ENCODE measurements around the gene PRKAR1B.

Gene PRKAR1B

GRCh38 chr7:739983-740942 lies 13.2 kb upstream of the PRKAR1B start:
- no peak for DNase-seq (ENCODE audit: low spot score)

GRCh38 chr7:739455-739982 lies 12.4 kb upstream of the PRKAR1B start:
- DNase-seq (ENCODE audit: low spot score) = no peak

GRCh38 chr7:738723-739454 lies 11.8 kb upstream of the PRKAR1B start:
- no peak for DNase-seq (ENCODE audit: low spot score)

DNA sequence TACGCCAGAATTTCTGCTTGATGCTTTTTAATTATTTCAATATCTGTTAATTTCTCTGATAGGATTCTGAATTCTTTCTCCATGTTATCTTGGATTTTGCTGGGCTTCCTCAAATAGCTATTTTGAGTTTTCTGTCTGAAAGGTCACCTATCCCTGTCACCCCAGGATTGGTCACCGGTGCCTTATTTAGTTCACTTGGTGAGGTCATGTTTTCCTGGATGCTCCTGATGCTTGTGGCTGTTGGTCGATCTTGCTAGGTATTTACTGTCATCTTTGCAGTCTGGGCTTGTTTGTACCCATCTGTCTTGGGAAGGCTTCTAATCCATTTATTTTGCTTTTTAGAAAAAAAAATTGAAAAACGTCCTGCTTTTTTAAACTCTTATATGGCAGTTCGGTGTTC lies 11.2 kb upstream of the PRKAR1B start:
- no peak for DNase-seq (ENCODE audit: low spot score)

DNA sequence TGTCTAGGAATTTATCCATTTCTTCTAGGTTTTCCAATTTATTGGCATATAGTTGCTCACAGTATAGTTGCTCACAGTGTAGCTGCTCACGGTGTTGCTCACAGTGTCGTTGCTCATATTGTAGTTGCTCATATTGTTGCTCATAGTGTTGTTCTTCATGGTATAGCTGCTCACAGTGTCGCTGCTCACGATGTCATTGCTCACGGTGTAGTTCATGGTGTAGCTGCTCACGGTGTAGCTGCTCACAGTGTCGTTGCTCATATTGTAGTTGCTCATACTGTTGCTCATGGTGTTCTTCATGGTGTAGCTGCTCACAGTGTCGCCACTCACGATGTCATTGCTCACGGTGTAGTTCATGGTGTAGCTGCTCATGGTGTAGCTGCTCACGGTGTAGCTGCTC lies 7.7 kb upstream of the PRKAR1B start:
- no peak for DNase-seq (ENCODE audit: low spot score)

DNA sequence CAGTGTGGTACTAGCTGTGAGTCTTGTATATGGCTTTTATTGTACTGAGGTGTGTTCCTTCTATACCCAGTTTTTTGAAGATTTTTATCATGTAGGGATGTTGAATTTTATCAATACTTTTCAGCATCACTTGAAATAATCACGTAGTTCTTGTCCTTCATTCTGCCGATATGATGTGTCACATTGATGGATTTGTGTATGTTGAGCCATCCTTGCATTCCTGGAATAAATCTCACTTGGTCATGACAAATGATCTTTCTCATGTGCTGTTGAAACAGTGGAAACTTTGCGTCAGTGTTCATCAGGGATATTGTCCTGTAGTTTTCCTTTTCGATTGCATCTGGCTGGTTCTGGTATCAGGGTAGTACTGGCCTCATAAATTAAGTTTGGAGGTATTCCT lies 7.1 kb upstream of the PRKAR1B start:
- no peak for DNase-seq (ENCODE audit: low spot score)

DNA sequence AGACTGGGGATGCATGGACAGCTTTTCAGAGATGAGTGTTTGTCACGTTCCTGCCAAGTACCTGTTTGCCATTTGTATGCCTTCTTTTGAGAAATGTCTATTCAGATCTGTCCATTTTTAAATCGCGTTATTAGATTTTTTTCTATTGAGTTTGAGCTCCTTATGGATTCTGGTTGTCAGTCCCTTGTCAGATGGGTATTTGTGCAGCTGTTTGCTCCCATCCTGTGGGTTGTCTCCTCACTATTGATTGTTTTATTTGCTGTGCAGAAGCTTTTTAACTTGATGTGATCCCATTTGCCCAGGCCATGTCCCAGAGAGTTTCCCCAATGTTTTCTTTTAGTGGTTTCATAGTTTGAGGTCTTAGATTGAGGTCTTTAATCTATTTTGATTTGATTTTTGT lies 5.5 kb upstream of the PRKAR1B start:
- no peak for DNase-seq (ENCODE audit: low spot score)

GRCh38 chr7:732094-732541 lies 5.0 kb upstream of the PRKAR1B start:
- no peak for DNase-seq (ENCODE audit: low spot score)

GRCh38 chr7:731440-732085 lies 4.5 kb upstream of the PRKAR1B start:
- no peak for DNase-seq (ENCODE audit: low spot score)

DNA sequence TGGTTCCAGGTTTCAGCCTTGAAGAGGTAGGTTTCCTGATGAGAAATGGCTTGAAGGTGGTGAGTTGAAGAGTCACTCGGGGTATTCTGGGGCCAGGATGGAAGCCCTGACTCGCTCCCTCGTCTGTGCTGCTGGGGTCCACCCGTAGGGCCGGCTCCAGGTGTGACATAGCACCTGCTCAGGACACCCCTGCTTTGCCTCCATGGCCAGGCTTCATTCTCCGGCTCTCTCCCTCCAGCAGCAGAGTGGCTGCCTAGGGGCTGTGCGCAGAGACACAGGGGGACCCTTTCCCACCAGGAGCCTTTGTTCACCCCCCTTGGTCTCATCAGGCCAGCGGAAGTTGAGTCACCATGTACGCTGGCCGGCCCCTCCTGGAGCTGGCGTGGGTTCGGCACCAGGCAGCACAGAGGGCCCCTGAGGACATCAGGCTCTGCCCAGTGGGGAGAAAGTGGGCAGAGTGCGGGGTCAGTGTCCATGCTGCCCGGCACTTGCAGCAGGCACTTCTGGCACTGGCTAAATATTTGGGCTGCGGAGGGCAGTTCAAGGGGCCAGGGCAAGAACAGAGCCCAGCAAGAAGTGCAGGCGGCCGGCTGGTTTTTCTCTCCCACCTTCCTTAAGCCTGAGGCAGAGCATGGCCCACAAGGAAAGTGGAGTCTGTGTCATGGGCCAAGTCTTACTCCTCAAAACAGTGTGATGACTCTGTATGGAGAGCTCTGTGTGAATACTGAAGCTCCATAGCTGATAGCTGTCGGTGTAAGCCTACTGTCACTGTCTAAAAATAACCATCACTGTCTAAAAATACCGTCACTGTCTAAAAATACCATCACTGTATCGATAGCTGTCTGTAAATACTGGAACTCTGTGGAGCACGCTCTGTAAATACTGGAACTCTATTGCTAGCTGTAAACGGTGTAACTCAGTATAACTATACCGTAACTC lies 3.7 kb upstream of the PRKAR1B start:
- no peak for DNase-seq (ENCODE audit: low spot score)

GRCh38 chr7:729140-730000 lies 2.3 kb upstream of the PRKAR1B start:
- DNase-seq (ENCODE audit: low spot score) = no peak

DNA sequence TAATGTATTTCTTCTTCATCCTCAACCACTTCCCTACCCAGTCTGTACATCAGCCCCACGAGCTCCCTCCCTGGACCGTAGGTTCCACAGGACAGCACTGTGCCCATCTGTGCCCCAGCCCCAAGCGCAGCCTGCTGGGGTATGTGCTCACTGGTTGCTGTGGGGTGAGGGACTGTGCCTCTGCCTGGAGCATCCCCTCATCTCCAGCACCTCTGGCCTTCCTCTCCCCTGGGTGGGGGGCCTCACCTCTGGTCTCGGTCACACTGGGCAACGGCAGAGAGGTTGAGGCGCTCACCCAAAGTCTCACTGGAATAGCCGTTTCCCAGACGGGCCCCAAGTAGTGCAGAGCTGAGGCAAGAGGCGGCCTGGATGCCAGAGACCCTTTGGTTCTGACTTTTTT lies 1.5 kb upstream of the PRKAR1B start:
- DNase-seq (ENCODE audit: low spot score) = no peak

DNA sequence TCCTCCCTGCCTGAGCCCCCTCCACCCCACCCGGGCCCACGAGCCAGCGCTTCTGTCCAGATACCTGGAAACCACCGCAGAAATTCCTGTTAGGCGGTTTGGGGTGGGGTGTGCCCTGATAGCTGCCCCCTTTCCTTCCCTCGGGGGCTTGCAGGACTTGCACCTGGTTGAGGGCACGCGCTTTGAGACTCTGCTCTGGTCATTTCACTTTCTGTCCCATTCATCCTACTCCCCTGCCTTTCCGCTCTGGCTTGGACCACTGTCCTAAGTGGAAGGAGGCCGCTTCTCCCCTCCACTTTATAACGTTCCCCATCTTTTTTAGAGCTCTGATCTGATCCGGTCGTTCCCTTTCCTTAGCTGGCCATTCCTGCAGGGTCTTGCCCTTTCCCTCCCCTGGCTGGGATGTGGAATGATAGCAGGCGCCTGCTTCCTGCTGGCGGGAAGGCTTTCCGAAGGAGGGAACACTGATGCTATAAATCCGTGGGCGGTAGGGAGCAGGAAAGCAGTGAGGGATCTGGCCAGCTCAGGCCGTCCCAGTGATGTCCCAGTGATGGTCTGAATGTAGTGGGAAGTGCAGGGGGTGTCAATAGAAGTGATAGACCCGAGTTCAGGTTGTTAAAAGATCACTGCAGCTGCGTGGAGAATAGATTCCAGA lies 852 bp upstream of the PRKAR1B start:
- DNase-seq (ENCODE audit: low spot score) = no peak

DNA sequence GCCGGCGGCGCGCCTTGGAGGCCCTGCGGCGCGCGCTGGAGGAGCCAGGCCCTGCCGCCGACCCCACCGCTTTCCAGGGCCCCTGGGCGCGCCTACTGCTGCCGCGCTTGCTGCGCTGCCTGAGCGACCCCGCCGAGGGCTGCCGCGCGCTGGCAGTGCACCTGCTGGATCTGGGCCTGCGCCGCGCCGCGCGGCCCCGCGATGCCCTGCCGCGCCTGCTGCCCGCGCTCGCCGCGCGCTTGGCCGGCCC lies 302 bp downstream of the PRKAR1B start:
- DNase-seq (ENCODE audit: low spot score) = no peak

- peak; percentile 79 for DNase-seq (ENCODE audit: low spot score)
Measured at GRCh38 chr7:726084-726853, 812 bp downstream of the PRKAR1B start, which contains the start of gene DNAAF5. Gene DNAAF5, plus strand, starts transcription at chr7:726699. Its CDS starts 22 bp downstream, at chr7:726721.

DNA sequence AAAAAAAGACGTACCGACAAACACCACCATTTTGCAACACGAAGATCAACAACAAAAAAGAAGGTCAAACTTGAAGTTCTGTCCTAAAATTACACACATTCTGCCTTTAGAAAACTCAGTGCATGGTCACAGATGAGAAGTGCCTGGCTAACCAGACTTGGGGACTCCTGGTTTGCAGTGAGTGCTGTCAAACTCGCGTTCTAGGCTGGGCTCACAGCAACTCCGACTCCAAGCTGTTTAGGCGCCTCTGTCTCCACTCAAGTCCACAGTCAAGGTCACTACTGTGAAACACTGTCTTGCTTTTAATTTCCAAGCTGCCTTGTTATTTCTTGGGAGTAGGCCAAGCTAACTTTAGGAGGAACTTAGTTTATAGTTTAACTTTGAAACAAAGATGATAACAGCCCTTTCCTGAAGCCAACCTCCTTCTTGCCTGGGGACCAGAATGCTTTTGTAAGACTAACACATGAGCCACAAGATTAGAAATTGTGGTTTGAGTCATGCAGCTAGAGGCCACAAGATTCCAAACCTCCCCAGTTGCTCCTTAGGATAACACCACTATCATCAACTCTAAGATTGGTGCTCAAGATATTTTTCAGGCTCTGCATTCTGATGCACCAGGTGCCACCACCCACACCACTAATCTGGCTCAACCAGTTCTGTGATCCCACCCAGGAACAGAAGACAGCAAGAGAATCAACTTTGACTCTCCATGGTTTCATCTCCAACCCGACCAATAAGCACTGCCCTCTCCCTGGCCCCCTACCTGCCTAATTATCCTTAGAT lies 1.7 kb downstream of the PRKAR1B start:
- DNase-seq (ENCODE audit: low spot score) = no peak

DNA sequence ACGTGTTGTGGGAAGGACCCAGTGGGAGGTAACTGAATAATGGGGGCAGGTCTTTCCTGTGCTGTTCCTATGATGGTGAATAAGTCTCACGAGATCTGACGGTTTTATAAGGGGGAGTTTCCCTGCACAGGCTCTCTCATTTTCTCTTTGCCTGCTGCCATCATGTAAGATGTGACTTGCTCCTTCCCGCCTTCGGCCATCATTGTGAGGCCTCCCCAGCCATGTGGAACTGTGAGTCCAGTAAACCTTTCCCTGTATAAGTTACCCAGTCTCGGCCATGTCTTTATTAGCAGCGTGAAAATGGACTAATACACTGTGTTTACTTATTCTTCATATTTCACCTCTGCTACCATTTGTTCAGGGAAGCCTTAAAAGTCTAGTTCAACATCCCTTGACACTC lies 2.8 kb downstream of the PRKAR1B start:
- DNase-seq (ENCODE audit: low spot score) = no peak

GRCh38 chr7:723541-723940 lies 3.5 kb downstream of the PRKAR1B start:
- no peak for DNase-seq (ENCODE audit: low spot score)

Data from globus pallidus (tissue), 1 donor.